Lower lobe of right lung (tissue), 2 donors: ENCODE results near the gene C17orf100. TPM values are rescaled to one million over a fixed set of nuclear protein-coding genes. Genes with fewer than 3 reads are reported as not detected.

Experiments used
- ATAC-seq, 2 donors: fragments of 200-7000 bp; cut with Tn5 transposase; one replicate each; pipeline ENCODE4 v1.9.1; 2020 to 2022; ENCODE audit warnings: mild to moderate bottlenecking in 2 of 2, moderate library complexity in 2 of 2
- DNase-seq: peaks from one replicate; pipeline ENCODE4 v3.0.0-alpha.2; 2020
- H3K27ac ChIP-seq: fragments of 200-600 bp; one replicate; pipeline ENCODE4 v1.8.0; 2022
- H3K27me3 ChIP-seq: fragments of 200-600 bp; one replicate; pipeline ENCODE4 v1.8.0; 2022; ENCODE audit warnings: low read depth
- H3K36me3 ChIP-seq: fragments of 200-600 bp; one replicate; pipeline ENCODE4 v1.8.0; 2022; ENCODE audit warnings: mild to moderate bottlenecking
- H3K4me1 ChIP-seq: fragments of 200-600 bp; one replicate; pipeline ENCODE4 v1.8.0; 2022
- H3K4me3 ChIP-seq: fragments of 200-600 bp; one replicate; pipeline ENCODE4 v1.8.0; 2022; ENCODE audit warnings: mild to moderate bottlenecking
- H3K9me3 ChIP-seq: fragments of 200-600 bp; one replicate; pipeline ENCODE4 v1.8.0; 2022
- intact Hi-C: fragments of 100-400 bp; cut with DNase I; formaldehyde crosslinking; loops from one replicate; pipeline ENCODE4 v1.11.0; 2022
- total RNA-seq: library from RNA; stranded (reverse); fragmentation: NEBNext Ultra II Directional; extraction: Animal tissue kit (Norgen Biotek cat#: 25700); gene quantifications from one replicate; pipeline ENCODE4 v1.2.1, GENCODE V29; 2021
- TF ChIP-seq, protein P1 (sequence below): fragments of 200-600 bp; IDR thresholded peaks from one replicate; pipeline ENCODE4 v1.8.0; 2022; ENCODE audit warnings: antibody characterized with exemption, mild to moderate bottlenecking
- donor health status: DM: no; HTN: yes; CAD: no; lungs with severe emphysema.

The C17orf100 gene
- total RNA-seq, 1 donor from 2014 or later, result 1.9 TPM

DNA sequence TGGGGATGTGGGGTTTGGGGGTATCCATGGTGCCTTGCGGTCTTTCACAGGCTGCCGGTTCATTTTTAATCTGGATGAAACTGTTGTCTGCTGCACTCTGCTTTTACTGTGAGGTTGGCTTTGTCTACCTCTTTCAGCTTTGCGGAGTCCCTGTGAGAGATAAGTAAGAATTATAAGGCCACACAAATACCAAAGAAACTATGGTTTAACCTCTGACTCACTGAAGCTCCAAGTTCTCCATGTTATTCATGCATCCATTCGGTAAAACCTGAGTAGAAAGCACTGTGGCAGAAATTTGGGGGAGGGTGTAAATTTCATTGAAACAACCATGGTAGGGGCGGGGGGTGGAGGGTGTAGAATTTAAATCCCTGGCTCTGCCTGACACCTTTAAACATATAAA is 41.6 kb upstream of the C17orf100 start:
- TF ChIP-seq, protein P1, sequence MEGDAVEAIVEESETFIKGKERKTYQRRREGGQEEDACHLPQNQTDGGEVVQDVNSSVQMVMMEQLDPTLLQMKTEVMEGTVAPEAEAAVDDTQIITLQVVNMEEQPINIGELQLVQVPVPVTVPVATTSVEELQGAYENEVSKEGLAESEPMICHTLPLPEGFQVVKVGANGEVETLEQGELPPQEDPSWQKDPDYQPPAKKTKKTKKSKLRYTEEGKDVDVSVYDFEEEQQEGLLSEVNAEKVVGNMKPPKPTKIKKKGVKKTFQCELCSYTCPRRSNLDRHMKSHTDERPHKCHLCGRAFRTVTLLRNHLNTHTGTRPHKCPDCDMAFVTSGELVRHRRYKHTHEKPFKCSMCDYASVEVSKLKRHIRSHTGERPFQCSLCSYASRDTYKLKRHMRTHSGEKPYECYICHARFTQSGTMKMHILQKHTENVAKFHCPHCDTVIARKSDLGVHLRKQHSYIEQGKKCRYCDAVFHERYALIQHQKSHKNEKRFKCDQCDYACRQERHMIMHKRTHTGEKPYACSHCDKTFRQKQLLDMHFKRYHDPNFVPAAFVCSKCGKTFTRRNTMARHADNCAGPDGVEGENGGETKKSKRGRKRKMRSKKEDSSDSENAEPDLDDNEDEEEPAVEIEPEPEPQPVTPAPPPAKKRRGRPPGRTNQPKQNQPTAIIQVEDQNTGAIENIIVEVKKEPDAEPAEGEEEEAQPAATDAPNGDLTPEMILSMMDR, result no peak
- H3K27ac ChIP-seq, result no peak overlapping the region
- no peaks in the 10 kb centered on the region for H3K9me3 ChIP-seq
- no peaks in the 10 kb centered on the region for H3K27me3 ChIP-seq
- no peak for ATAC-seq
- DNase-seq, result no peak
- no peaks in the 10 kb centered on the region for H3K4me1 ChIP-seq
- peaks cover 76% of the 10 kb centered on the region for H3K36me3 ChIP-seq
- H3K4me3 ChIP-seq, result no peak overlapping the region
- intact Hi-C loops, result no loop called here

DNA sequence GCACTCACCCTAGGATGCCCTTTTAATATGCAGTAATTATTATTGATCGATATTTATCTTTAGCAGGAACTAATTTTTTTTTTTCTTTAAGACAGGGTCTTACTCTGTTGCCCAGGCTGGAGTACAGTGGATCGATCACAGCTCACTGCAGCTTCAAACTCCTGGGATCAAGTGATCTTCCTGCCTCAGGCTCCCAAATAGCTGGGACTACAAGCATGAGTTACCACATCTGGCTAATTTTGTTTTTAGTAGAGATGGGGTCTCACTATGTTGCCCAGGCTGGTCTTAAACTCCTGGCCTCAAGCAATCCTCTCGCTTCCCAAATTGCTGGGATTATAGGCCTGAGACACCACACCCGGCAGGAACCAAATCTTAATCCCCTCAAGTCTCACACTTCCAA is 40.3 kb upstream of the C17orf100 start:
- intact Hi-C loops, result no loop called here

DNA sequence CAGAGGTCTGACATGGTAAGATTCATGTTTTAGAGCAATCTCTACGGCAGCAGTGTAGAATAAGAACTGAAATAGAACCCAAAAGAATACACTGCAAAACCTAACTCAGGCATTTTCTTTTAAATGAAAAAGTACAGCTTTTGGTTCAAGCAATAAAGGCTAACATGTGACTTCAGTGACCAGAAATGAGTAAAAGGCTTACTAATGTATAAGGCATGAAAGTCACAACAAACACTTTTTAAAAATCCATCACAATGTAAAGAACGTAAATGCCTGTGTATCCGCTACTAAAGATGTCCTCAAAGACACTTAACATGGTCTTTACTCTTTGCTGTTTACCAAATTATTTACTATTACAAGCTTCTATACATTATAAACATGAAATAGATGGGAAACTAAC is 27.6 kb upstream of the C17orf100 start:
- H3K36me3 ChIP-seq, result peaks cover 71% of the 10 kb centered on the region
- intact Hi-C loops, result no loop called here
- no peak for DNase-seq
- H3K4me3 ChIP-seq, result no peak overlapping the region
- H3K27ac ChIP-seq, result no peak overlapping the region
- TF ChIP-seq, protein P1, result no peak
- H3K27me3 ChIP-seq, result no peaks in the 10 kb centered on the region
- no peak for ATAC-seq
- no peaks in the 10 kb centered on the region for H3K9me3 ChIP-seq
- H3K4me1 ChIP-seq, result no peaks in the 10 kb centered on the region

More for the DNA sequence above, 40.3 kb upstream of the C17orf100 start:
- TF ChIP-seq, protein P1, result no peak
- no peaks in the 10 kb centered on the region for H3K27me3 ChIP-seq
- H3K4me1 ChIP-seq, result no peaks in the 10 kb centered on the region
- no peak overlapping the region for H3K4me3 ChIP-seq
- ATAC-seq (no peak), DNase-seq (no peak)
- no peak overlapping the region for H3K27ac ChIP-seq
- H3K36me3 ChIP-seq, result peaks cover 74% of the 10 kb centered on the region
- H3K9me3 ChIP-seq, result no peaks in the 10 kb centered on the region

DNA sequence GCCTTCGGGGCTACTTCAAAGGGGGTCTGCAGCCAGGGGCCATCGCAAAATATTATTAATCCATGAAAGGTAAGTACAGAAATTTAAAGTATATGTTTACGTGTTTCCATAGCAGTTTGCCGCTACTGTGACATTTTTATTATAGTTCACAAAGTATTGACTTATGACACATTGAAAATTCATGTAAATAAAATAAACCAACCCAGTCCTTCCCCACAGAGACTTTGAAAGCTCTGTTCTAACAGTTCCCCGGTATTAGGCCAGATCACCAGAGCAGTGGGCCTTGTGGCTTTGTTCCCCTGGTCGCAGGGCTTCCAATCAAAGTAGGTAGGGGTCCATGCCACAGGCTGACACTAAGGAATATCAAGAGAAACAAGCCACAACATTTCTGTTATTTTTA is 24.9 kb upstream of the C17orf100 start:
- Histone ChIP-seq H3K36me3 (peaks cover 57% of the 10 kb centered on the region), H3K9me3 (no peaks in the 10 kb centered on the region), H3K27ac (no peak overlapping the region), H3K4me1 (no peaks in the 10 kb centered on the region), H3K27me3 (no peaks in the 10 kb centered on the region), H3K4me3 (no peak overlapping the region)
- ATAC-seq (no peak), DNase-seq (no peak)
- TF ChIP-seq, protein P1, result no peak
- intact Hi-C loops, result no loop called here

DNA sequence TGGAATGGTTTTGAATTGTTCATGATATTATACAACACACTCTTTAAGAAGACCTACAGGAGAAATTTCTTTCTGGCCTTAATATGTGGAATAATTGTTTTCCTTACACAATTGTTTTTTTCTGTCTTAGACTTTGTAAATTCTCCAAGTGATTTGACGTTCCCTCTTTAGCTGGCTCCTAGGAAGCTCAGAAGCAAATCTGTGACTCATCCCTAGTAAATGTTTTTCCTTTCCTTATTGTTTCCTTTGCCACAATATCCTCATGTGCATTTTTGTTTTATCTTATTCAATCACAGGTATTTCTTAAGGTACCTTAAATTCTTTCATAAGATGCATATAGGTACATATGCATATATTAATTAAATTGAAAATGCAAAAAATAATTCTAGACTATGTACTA is 24.5 kb upstream of the C17orf100 start:
- Histone ChIP-seq H3K36me3 (peaks cover 57% of the 10 kb centered on the region), H3K27me3 (no peaks in the 10 kb centered on the region), H3K4me1 (no peaks in the 10 kb centered on the region), H3K27ac (no peak overlapping the region), H3K4me3 (no peak overlapping the region), H3K9me3 (no peaks in the 10 kb centered on the region)
- intact Hi-C loops, result no loop called here
- TF ChIP-seq, protein P1, result no peak
- DNase-seq, result no peak
- no peak for ATAC-seq

DNA sequence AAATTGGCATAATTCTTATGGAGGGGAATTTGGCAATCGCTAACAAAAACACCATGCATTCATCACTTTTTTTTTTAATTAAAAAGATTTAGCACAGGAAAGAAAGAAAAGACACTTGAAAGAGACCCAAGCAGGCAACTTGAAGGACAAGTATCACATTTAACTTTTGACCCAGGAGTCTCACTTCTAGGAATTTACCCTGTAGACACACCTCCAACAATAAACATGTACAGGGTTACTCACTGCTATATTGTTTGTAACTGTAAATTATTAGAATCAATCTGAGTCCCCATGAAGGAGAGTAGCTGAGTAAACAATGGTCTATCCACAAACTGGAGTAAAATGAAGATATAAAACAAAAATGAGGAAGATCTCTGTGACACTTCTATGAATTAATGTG is 21.2 kb upstream of the C17orf100 start:
- ATAC-seq, result no peak
- intact Hi-C loops, result no loop called here
- TF ChIP-seq, protein P1, result no peak
- Histone ChIP-seq H3K27me3 (no peaks in the 10 kb centered on the region), H3K36me3 (peaks cover 66% of the 10 kb centered on the region), H3K9me3 (no peaks in the 10 kb centered on the region), H3K27ac (no peak overlapping the region), H3K4me3 (no peak overlapping the region), H3K4me1 (no peaks in the 10 kb centered on the region)
- no peak for DNase-seq
